HepG2 (cell line): ENCODE data around the gene CEP76. TPM values are rescaled to one million over a fixed set of nuclear protein-coding genes. Genes with fewer than 3 reads are reported as not detected.

Source experiments
- ARNT2 ChIP-seq: sonication (generic); formaldehyde crosslinking; IDR thresholded peaks from 2 replicates; pipeline ENCODE4 v1.8.0; 2022; ENCODE audit warnings: mild to moderate bottlenecking, low read depth, missing genetic modification reagents, moderate library complexity
- CHD2 ChIP-seq: IDR thresholded peaks from 2 replicates; pipeline ENCODE4 v1.6.1; 2011; ENCODE audit warnings: low read depth, low read length, improper control_type of control experiment
- FOXA3 ChIP-seq: IDR thresholded peaks from 2 replicates; pipeline ENCODE4 v1.6.1; 2016; ENCODE audit warnings: missing genetic modification reagents, missing compliant biosample characterization
- HMGXB4 ChIP-seq, 2 experiments: sonication (generic) in 1 of 2; formaldehyde crosslinking in 1 of 2; IDR thresholded peaks; 2 replicates each; pipeline versions ENCODE4 v1.4.0 to v1.6.1; 2018 to 2020; ENCODE audit warnings: missing genetic modification reagents in 2 of 2, borderline replicate concordance in 1 of 2, low read depth in 1 of 2, mild to moderate bottlenecking in 1 of 2, missing biosample characterization in 1 of 2
- PLSCR1 ChIP-seq: sonication (generic); formaldehyde crosslinking; IDR thresholded peaks from 2 replicates; pipeline ENCODE4 v1.5.0; 2020; ENCODE audit warnings: missing genetic modification reagents, mild to moderate bottlenecking, borderline replicate concordance
- RBM22 ChIP-seq: fragments of 200-400 bp; formaldehyde crosslinking; optimal IDR thresholded peaks from 2 replicates; pipeline ENCODE3; 2017; ENCODE audit warnings: mild to moderate bottlenecking, low read length, moderate library complexity
- TAF1 ChIP-seq: sonication (generic); formaldehyde crosslinking; IDR thresholded peaks from 2 replicates; pipeline ENCODE4 v1.4.0; 2020; ENCODE audit warnings: missing genetic modification reagents
- TCF7 ChIP-seq: sonication (generic); IDR thresholded peaks from 2 replicates; pipeline ENCODE4 v1.6.1; 2016; ENCODE audit warnings: antibody characterized with exemption, low read depth
- U2AF1 ChIP-seq: fragments of 200-400 bp; formaldehyde crosslinking; optimal IDR thresholded peaks from 2 replicates; pipeline ENCODE3; 2017; ENCODE audit warnings: mild to moderate bottlenecking, low read depth, low read length
- ZBTB43 ChIP-seq: sonication (generic); formaldehyde crosslinking; conservative IDR thresholded peaks from 2 replicates; pipeline ENCODE4 v1.4.0; 2020; ENCODE audit warnings: missing genetic modification reagents
- ZFP41 ChIP-seq: sonication (generic); formaldehyde crosslinking; IDR thresholded peaks from 2 replicates; pipeline ENCODE4 v1.4.0; 2020; ENCODE audit warnings: mild to moderate bottlenecking, missing genetic modification reagents, borderline replicate concordance
- ZNF331 ChIP-seq: sonication (generic); formaldehyde crosslinking; IDR thresholded peaks from 2 replicates; pipeline ENCODE4 v1.4.0; 2020; ENCODE audit warnings: missing genetic modification reagents
- ZNF383 ChIP-seq: sonication (generic); formaldehyde crosslinking; IDR thresholded peaks from 2 replicates; pipeline ENCODE4 v1.4.0; 2020; ENCODE audit warnings: missing genetic modification reagents, mild to moderate bottlenecking, borderline replicate concordance
- ZNF44 ChIP-seq: sonication (generic); formaldehyde crosslinking; IDR thresholded peaks from 2 replicates; pipeline ENCODE4 v1.5.1; 2020; ENCODE audit warnings: mild to moderate bottlenecking, missing genetic modification reagents
- ZNF556 ChIP-seq: sonication (generic); formaldehyde crosslinking; IDR thresholded peaks from 2 replicates; pipeline ENCODE4 v1.4.0; 2020; ENCODE audit warnings: mild to moderate bottlenecking, missing genetic modification reagents, borderline replicate concordance
- ZNF672 ChIP-seq: sonication (generic); formaldehyde crosslinking; IDR thresholded peaks from 2 replicates; pipeline ENCODE4 v1.8.1; 2022; ENCODE audit warnings: missing genetic modification reagents
- ZNF747 ChIP-seq: sonication (generic); formaldehyde crosslinking; IDR thresholded peaks from 2 replicates; pipeline ENCODE4 v1.8.1; 2023; ENCODE audit warnings: missing genetic modification reagents, mild to moderate bottlenecking, borderline replicate concordance
- polyA plus RNA-seq, 8 experiments: library from polyadenylated mRNA; depleted of rRNA in 3 of 8; stranded (reverse) in 7 of 8; unstranded in 1 of 8; fragments of >200 nt; fragmentation: Illumina TruSeq in 4 of 8; extraction: Trizol in 4 of 8; gene quantifications; 2 replicates each; pipeline versions ENCODE4 v1.2.1 to v1.2.3, GENCODE V29; 2011 to 2016; ENCODE audit warnings: low read depth in 4 of 8, missing spikeins in 1 of 8, mixed read lengths in 1 of 8; ENCODE audit not compliant: insufficient read depth in 1 of 8
- total RNA-seq, 5 experiments: library from RNA; depleted of rRNA; stranded (reverse); fragments of >200 nt; fragmentation: Illumina TruSeq; extraction: Trizol; gene quantifications; 2 replicates each; pipeline ENCODE4 v1.2.3, GENCODE V29; 2016; ENCODE audit warnings: low read depth in 1 of 5
- TF ChIP-seq, protein P1 (sequence below): sonication (generic); formaldehyde crosslinking; conservative IDR thresholded peaks from 2 replicates; pipeline ENCODE4 v1.8.0; 2022; ENCODE audit warnings: mild to moderate bottlenecking, moderate library complexity, missing genetic modification reagents
- TF ChIP-seq, protein P2 (sequence below): sonication (generic); formaldehyde crosslinking; IDR thresholded peaks from 2 replicates; pipeline ENCODE4 v1.8.0; 2022; ENCODE audit warnings: mild to moderate bottlenecking, missing genetic modification reagents, moderate library complexity
- TF ChIP-seq, protein P3 (sequence below): sonication (generic); formaldehyde crosslinking; IDR thresholded peaks from 2 replicates; pipeline ENCODE4 v1.5.1; 2020; ENCODE audit warnings: mild to moderate bottlenecking, missing genetic modification reagents, moderate library complexity

The CEP76 gene
- total and polyA plus RNA-seq, 2 of the 13 experiments (the other 11 are each of a cell fraction or from before 2014, with no cell fraction given) = 13.9 to 15.1 TPM

DNA sequence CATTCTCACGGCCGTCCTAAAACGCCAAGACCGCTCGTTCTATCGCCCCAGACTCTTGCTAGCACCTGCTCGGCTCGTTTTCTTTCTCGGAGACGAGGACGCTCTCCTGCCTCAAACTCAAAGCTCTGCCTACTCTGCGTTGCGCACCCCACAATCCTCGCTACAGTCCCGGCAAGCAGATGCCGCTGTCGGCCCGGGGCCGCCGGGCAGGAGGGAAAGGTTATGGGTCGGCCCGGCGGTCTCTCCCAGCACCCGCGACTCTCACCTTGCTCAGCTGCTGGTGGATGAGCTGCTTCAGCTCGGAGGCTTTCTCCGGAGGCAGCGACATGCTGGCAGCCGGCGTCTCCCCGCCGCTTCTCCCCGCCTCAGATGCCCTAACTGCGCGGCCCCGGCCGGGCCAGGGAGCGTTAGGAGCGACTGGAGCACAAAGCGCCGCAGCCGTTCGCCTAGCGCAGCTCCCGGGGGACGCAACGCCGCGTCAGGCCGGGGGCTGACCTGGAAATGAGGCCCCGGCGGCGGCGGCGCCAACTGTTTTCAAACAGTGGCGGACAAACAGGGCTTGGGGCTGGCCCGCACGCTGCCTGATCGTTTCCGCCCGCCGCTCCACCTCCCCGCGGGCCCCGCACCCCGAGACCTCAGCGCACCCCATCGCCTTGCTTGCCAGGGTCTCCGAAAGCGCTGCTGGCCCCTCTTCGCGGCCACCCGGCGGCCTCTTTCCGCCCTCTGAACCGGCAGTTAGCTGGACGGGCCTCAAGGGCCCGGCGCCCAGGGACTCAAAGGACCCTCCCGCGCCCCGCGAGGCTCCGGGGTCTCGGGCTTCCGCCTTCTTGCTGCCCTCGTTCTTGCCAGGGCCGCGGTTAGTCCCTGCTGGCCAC lies at the start of gene CEP76, which contains the start of gene PSMG2 (continued):
- TF ChIP-seq, protein P1, sequence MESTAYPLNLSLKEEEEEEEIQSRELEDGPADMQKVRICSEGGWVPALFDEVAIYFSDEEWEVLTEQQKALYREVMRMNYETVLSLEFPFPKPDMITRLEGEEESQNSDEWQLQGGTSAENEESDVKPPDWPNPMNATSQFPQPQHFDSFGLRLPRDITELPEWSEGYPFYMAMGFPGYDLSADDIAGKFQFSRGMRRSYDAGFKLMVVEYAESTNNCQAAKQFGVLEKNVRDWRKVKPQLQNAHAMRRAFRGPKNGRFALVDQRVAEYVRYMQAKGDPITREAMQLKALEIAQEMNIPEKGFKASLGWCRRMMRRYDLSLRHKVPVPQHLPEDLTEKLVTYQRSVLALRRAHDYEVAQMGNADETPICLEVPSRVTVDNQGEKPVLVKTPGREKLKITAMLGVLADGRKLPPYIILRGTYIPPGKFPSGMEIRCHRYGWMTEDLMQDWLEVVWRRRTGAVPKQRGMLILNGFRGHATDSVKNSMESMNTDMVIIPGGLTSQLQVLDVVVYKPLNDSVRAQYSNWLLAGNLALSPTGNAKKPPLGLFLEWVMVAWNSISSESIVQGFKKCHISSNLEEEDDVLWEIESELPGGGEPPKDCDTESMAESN (CRISPR knock-in tag) = peak; percentile 77; the same call in 1 of the 2 replicates
- TF ChIP-seq ZNF383 (no peak), PLSCR1 (CRISPR knock-in tag) (no peak), CHD2 (peak; percentile 91), RBM22 (no peak), TCF7 (no peak), HMGXB4 (CRISPR knock-in tag; IDR thresholded peaks at IDR 0.05; ENCODE audit: borderline replicate concordance in 1 of 2, low read depth in 1 of 2) (peak; percentile 21 to 88), U2AF1 (no peak), ZFP41 (CRISPR knock-in tag) (peak; percentile 84; the same call in 1 of the 2 replicates), ZNF672 (no peak), ZBTB43 (CRISPR knock-in tag) (no peak; the same call in none of the 2 replicates), ARNT2 (peak; percentile 88), ZNF331 (CRISPR knock-in tag) (peak; percentile 41; the same call in 1 of the 2 replicates), FOXA3 (peak; percentile 51), ZNF747 (CRISPR knock-in tag) (no peak; the same call in 1 of the 2 replicates), ZNF44 (CRISPR knock-in tag) (peak; percentile 78), ZNF556 (peak; percentile 43; the same call in 1 of the 2 replicates), TAF1 (CRISPR knock-in tag) (peak; percentile 95)
- TF ChIP-seq, protein P2, sequence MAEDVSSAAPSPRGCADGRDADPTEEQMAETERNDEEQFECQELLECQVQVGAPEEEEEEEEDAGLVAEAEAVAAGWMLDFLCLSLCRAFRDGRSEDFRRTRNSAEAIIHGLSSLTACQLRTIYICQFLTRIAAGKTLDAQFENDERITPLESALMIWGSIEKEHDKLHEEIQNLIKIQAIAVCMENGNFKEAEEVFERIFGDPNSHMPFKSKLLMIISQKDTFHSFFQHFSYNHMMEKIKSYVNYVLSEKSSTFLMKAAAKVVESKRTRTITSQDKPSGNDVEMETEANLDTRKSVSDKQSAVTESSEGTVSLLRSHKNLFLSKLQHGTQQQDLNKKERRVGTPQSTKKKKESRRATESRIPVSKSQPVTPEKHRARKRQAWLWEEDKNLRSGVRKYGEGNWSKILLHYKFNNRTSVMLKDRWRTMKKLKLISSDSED (CRISPR knock-in tag) = no peak
- TF ChIP-seq, protein P3, sequence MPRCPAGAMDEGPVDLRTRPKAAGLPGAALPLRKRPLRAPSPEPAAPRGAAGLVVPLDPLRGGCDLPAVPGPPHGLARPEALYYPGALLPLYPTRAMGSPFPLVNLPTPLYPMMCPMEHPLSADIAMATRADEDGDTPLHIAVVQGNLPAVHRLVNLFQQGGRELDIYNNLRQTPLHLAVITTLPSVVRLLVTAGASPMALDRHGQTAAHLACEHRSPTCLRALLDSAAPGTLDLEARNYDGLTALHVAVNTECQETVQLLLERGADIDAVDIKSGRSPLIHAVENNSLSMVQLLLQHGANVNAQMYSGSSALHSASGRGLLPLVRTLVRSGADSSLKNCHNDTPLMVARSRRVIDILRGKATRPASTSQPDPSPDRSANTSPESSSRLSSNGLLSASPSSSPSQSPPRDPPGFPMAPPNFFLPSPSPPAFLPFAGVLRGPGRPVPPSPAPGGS = no peak; the same call in none of the 2 replicates
